SK-N-SH treated with all-trans-retinoic acid at 6 μM for 48 hours (cell line): Measurements from ENCODE around the gene CHPF.

Experiments used
- CSRNP3 ChIP-seq: fragments of 250-450 bp; sonication (Bioruptor Pico); IDR thresholded peaks from 2 replicates; pipeline ENCODE4 v1.5.1; 2021; ENCODE audit warnings: mild to moderate bottlenecking, moderate library complexity
- ESRRG ChIP-seq: fragments of 250-450 bp; sonication (Bioruptor Pico); IDR thresholded peaks from 2 replicates; pipeline ENCODE4 v1.6.1; 2021; ENCODE audit warnings: mild to moderate bottlenecking
- GLIS3 ChIP-seq: fragments of 250-450 bp; sonication (Bioruptor Pico); IDR thresholded peaks from 2 replicates; pipeline ENCODE4 v1.5.0; 2020; ENCODE audit warnings: mild to moderate bottlenecking, moderate library complexity
- PATZ1 ChIP-seq: fragments of 250-450 bp; sonication (Bioruptor Pico); IDR thresholded peaks from 2 replicates; pipeline ENCODE4 v1.8.0; 2020; ENCODE audit warnings: mild to moderate bottlenecking, moderate library complexity, borderline replicate concordance
- RARB ChIP-seq: fragments of 250-450 bp; sonication (Bioruptor Pico); IDR thresholded peaks from 2 replicates; pipeline ENCODE4 v1.8.0; 2021; ENCODE audit warnings: mild to moderate bottlenecking, moderate library complexity
- TOX ChIP-seq: fragments of 250-450 bp; sonication (Bioruptor Pico); IDR thresholded peaks from 2 replicates; pipeline ENCODE4 v1.8.0; 2021; ENCODE audit warnings: mild to moderate bottlenecking, moderate library complexity, borderline replicate concordance
- TSHZ2 ChIP-seq: fragments of 250-450 bp; sonication (Bioruptor Pico); IDR thresholded peaks from 2 replicates; pipeline ENCODE4 v1.5.0; 2020; ENCODE audit warnings: mild to moderate bottlenecking, moderate library complexity
- ZFP3 ChIP-seq: fragments of 250-450 bp; sonication (Bioruptor Pico); IDR thresholded peaks from 2 replicates; pipeline ENCODE4 v1.5.0; 2020; ENCODE audit warnings: mild to moderate bottlenecking, moderate library complexity
- ZFP30 ChIP-seq: fragments of 450-650 bp; formaldehyde crosslinking; IDR thresholded peaks from 2 replicates; pipeline ENCODE4 v1.5.0; 2022; ENCODE audit warnings: mild to moderate bottlenecking, moderate library complexity
- ZNF8 ChIP-seq: fragments of 450-650 bp; formaldehyde crosslinking; IDR thresholded peaks from 2 replicates; pipeline ENCODE4 v1.5.0; 2020; ENCODE audit warnings: mild to moderate bottlenecking, moderate library complexity

- no peak for TF ChIP-seq RARB (CRISPR knock-in tag)
- TF ChIP-seq ZFP30 (CRISPR knock-in tag): no peak
- TF ChIP-seq CSRNP3 (CRISPR knock-in tag): no peak
- no peak for TF ChIP-seq ZNF8 (CRISPR knock-in tag)
- TF ChIP-seq ZFP3: no peak
- no peak for TF ChIP-seq TOX (CRISPR knock-in tag)
- no peak for TF ChIP-seq PATZ1
- TF ChIP-seq TSHZ2: peak; percentile 52; the same call in 1 of the 2 replicates
- no peak for TF ChIP-seq GLIS3 (CRISPR knock-in tag)
- TF ChIP-seq ESRRG (CRISPR knock-in tag): no peak
Measured at GRCh38 chr2:219507581-219508443, 35.8 kb downstream of the CHPF start.
